GM12878 (cell line): ENCODE measurements around the gene HDAC3. TPM values are rescaled to one million over a fixed set of nuclear protein-coding genes. Genes with fewer than 3 reads are reported as not detected.

ENCODE experiments used
- ATAC-seq: fragments of 200-7000 bp; cut with Tn5 transposase; 3 replicates; pipeline ENCODE4 v1.9.1; 2020; ENCODE audit warnings: mild to moderate bottlenecking, moderate library complexity
- BruUV-seq: library from RNA; stranded (reverse); fragments of 400-500 nt; replicated peaks from 2 replicates; lab custom pipeline; 2021; lab: Mats Ljungman, UMichigan
- CTCF ChIA-PET: fragments of 300-600 bp; sonication (Branson Sonifier 250); formaldehyde crosslinking; extraction: SDS; loops from one replicate; lab custom pipeline; 2021; ENCODE audit warnings: inconsistent platforms; lab: Yijun Ruan, JAX
- POLR2A ChIA-PET: fragments of 350-600 bp; formaldehyde crosslinking; extraction: SDS; loops from one replicate; lab custom pipeline; 2021; ENCODE audit warnings: inconsistent platforms; lab: Charles Lee
- RAD21 ChIA-PET: fragments of 300-600 bp; sonication (Branson Sonifier 250); formaldehyde crosslinking; loops from one replicate; lab custom pipeline; 2023; ENCODE audit warnings: antibody characterized with exemption; ENCODE audit not compliant: unreplicated experiment; lab: Charles Lee
- SMC1A ChIA-PET: fragments of 300-600 bp; sonication (Branson Sonifier 250); formaldehyde crosslinking; loops from one replicate; lab custom pipeline; 2023; ENCODE audit not compliant: unreplicated experiment, uncharacterized antibody; lab: Charles Lee
- DNase-seq: peaks from one replicate; pipeline ENCODE4 v3.0.0-alpha.2; 2011; ENCODE audit warnings: low read depth, low spot score
- FAIRE-seq: peaks from 3 replicates; lab custom pipeline; 2011; peaks lifted over from hg19 to GRCh38; lab: Jason Lieb, UNC
- H2AFZ ChIP-seq: 2 replicates; pipeline ENCODE4 v1.6.0; 2011; ENCODE audit warnings: low read depth, low read length, control low read depth; ENCODE audit not compliant: control insufficient read depth
- H3K27ac ChIP-seq: 2 replicates; pipeline ENCODE4 v1.5.1; 2011; ENCODE audit warnings: control low read depth; ENCODE audit not compliant: control insufficient read depth, insufficient read depth
- H3K27me3 ChIP-seq, 2 experiments: replicated peaks in 1 of 2; 2 replicates each; pipeline versions ENCODE4 v1.6.0 to v1.6.1; 2011; ENCODE audit warnings: low read length in 1 of 2; ENCODE audit not compliant: control insufficient read depth in 2 of 2, insufficient read depth in 2 of 2
- H3K36me3 ChIP-seq, 2 experiments: 2 replicates each; pipeline ENCODE4 v1.5.1; 2011; ENCODE audit warnings: low read length in 1 of 2; ENCODE audit not compliant: control insufficient read depth in 2 of 2, insufficient read depth in 2 of 2
- H3K4me1 ChIP-seq: 2 replicates; pipeline ENCODE4 v1.6.1; 2011; ENCODE audit warnings: mild to moderate bottlenecking, low read length, moderate library complexity, mixed read lengths; ENCODE audit not compliant: control insufficient read depth, insufficient read depth
- H3K4me2 ChIP-seq: 2 replicates; pipeline ENCODE4 v1.6.0; 2011; ENCODE audit warnings: control low read depth; ENCODE audit not compliant: control insufficient read depth, insufficient read depth
- H3K4me3 ChIP-seq: fragments of 200-600 bp; sonication (generic); 2 replicates; pipeline ENCODE4 v1.5.1; 2016
- H3K79me2 ChIP-seq: 2 replicates; pipeline ENCODE4 v1.6.0; 2011; ENCODE audit warnings: low read length; ENCODE audit not compliant: control insufficient read depth, insufficient read depth
- H3K9ac ChIP-seq: 2 replicates; pipeline ENCODE4 v1.8.0; 2011; ENCODE audit warnings: low read length, control low read depth, mixed read lengths; ENCODE audit not compliant: control insufficient read depth, insufficient read depth
- H3K9me3 ChIP-seq: replicated peaks from 3 replicates; pipeline ENCODE4 v1.5.1; 2011; ENCODE audit warnings: mild to moderate bottlenecking, low read length; ENCODE audit not compliant: control insufficient read depth, insufficient read depth
- H4K20me1 ChIP-seq: 2 replicates; pipeline ENCODE4 v1.6.0; 2011; ENCODE audit not compliant: control insufficient read depth, insufficient read depth
- NFYB ChIP-seq: IDR thresholded peaks from 2 replicates; pipeline ENCODE4 v1.6.1; 2011; ENCODE audit warnings: low read depth, mild to moderate bottlenecking, low read length, improper control_type of control experiment, moderate library complexity; ENCODE audit not compliant: insufficient read depth
- SMARCA5 ChIP-seq: fragments of 450-650 bp; IDR thresholded peaks from 2 replicates; pipeline ENCODE4 v1.6.1; 2017; ENCODE audit warnings: mild to moderate bottlenecking
- TCF7 ChIP-seq: IDR thresholded peaks from 2 replicates; pipeline ENCODE4 v1.6.1; 2014; ENCODE audit warnings: antibody characterized with exemption, borderline replicate concordance
- WGBS: methylation state at CpG from one replicate; pipeline ENCODE4 v1.1.6; 2016; ENCODE audit warnings: low lambda C conversion rate; ENCODE audit not compliant: insufficient replicate concordance, insufficient coverage; ENCODE audit errors: missing lambda C conversion rate; 5-methylcytosine and 5-hydroxymethylcytosine counted together
- in situ Hi-C: fragments of 300-500 bp; cut with MboI; formaldehyde crosslinking; loops from 9 replicates; pipeline ENCODE4 v1.14.3; 2018; ENCODE audit warnings: mixed read lengths
- intact Hi-C: fragments of 100-400 bp; cut with micrococcal nuclease; formaldehyde crosslinking; loops from one replicate; pipeline ENCODE4 v1.14.2; 2022; ENCODE audit not compliant: unreplicated experiment
- polyA plus RNA-seq, 11 experiments: library from polyadenylated mRNA; depleted of rRNA in 4 of 11; unstranded in 6 of 11; stranded (reverse) in 5 of 11; fragments of >200 nt; fragmentation: Nextera tagmentation in 4 of 11; fragmentation: Illumina TruSeq in 1 of 11; extraction: Ambion mirVana in 4 of 11; extraction: Trizol in 1 of 11; gene quantifications; 1 replicate in 1 of 11; 2 replicates in 10 of 11; pipeline versions ENCODE4 v1.2.1 to v1.2.3, GENCODE V29; 2011 to 2016; ENCODE audit warnings: inconsistent platforms in 2 of 11, missing spikeins in 2 of 11, low read depth in 1 of 11
- total RNA-seq, 4 experiments: library from RNA; depleted of rRNA in 3 of 4; stranded (reverse); fragments of >200 nt in 3 of 4; fragmentation: Illumina TruSeq in 1 of 4; extraction: Trizol in 1 of 4; gene quantifications; 2 replicates each; pipeline versions ENCODE4 v1.2.1 to v1.2.3, GENCODE V29; 2013 to 2021
- TF ChIP-seq, protein P1 (sequence below): fragments of 150-350 bp; IDR thresholded peaks from 2 replicates; pipeline ENCODE4 v1.6.1; 2016; ENCODE audit warnings: low read depth, low read length
- TF ChIP-seq, protein P2 (sequence below): IDR thresholded peaks from 2 replicates; pipeline ENCODE4 v1.6.1; 2012; ENCODE audit warnings: low read depth, low read length, improper control_type of control experiment
- TF ChIP-seq, protein P3 (sequence below): IDR thresholded peaks from 2 replicates; pipeline ENCODE4 v1.6.1; 2012; ENCODE audit warnings: low read length, inconsistent platforms

HDAC3 gene
- total and polyA plus RNA-seq, 10 of the 15 experiments (the other 5 are each of a cell fraction or from before 2014, with no cell fraction given), result 62.2 to 140 (median 112) TPM

DNA sequence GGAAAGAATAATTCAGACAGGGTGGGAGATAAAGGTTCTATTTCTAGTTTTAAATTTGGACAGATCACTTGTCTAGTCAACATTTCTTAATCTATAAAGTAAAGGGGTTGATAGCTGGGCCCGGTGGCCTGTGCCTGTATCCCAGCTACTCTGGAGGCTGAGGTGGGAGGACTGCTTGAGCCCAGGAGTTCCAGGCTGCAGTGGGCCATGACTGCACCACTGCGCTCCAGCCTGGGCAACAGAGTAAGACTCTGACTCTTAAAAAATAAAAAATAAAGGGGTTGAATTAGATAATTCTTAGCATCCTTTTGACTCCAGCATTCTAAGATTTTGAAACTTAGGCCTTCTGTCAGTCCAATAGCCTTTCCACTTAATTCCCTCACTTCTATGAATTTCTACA lies 28.6 kb downstream of the HDAC3 start:
- Histone ChIP-seq H4K20me1 (no peaks in the 10 kb centered on the region), H3K27me3 (no peaks in the 10 kb centered on the region), H3K9me3 (no peaks in the 10 kb centered on the region), H2AFZ (no peak overlapping the region), H3K4me3 (no peak overlapping the region), H3K4me1 (peaks cover 26% of the 10 kb centered on the region), H3K4me2 (peak overlapping the region; percentile 27; the same call in 1 of the 2 replicates), H3K79me2 (peaks cover 87% of the 10 kb centered on the region), H3K27ac (peak overlapping the region; percentile 62; the same call in 1 of the 2 replicates), H3K36me3 (no peaks in the 10 kb centered on the region; a peak in 2 of 4 replicates), H3K9ac (no peak overlapping the region)
- DNase-seq (no peak), ATAC-seq (no peak), FAIRE-seq (no peak)
- in situ Hi-C loops, result loop anchor here (25.0 kb wide), 2 partner anchors 1196 to 1571 kb away; partner anchors contain the start of genes ANKHD1 and NRG2
- ChIA-PET RAD21 (interaction anchor here (1.1 to 5.7 kb wide), 5 partner anchors 10 to 361 kb away, joined by 3 to 89 read pairs (median 4); partner anchors contain the start of genes DIAPH1, HDAC3, RELL2 and RNF14), POLR2A (interaction anchor here (1.6 to 4.1 kb wide), 5 partner anchors 9 to 29 kb away, joined by 15 to 31 read pairs (median 18); partner anchors contain the start of genes HDAC3 and RELL2), CTCF (interaction anchor here (0.8 to 10.9 kb wide), 5 partner anchors 8 to 44 kb away, joined by 3 to 172 read pairs (median 21); partner anchors contain the start of gene DIAPH1), SMC1A (interaction anchor here (1.4 to 8.6 kb wide), 5 partner anchors 8 to 25 kb away, joined by 4 to 199 read pairs (median 16); partner anchors contain the start of gene DIAPH1)
- WGBS, result 45% methylated on average over 2 of the region's 2 CpGs
- no peak for TF ChIP-seq TCF7
- intact Hi-C loops, result no loop called here
- no TSS peak for BruUV-seq

DNA sequence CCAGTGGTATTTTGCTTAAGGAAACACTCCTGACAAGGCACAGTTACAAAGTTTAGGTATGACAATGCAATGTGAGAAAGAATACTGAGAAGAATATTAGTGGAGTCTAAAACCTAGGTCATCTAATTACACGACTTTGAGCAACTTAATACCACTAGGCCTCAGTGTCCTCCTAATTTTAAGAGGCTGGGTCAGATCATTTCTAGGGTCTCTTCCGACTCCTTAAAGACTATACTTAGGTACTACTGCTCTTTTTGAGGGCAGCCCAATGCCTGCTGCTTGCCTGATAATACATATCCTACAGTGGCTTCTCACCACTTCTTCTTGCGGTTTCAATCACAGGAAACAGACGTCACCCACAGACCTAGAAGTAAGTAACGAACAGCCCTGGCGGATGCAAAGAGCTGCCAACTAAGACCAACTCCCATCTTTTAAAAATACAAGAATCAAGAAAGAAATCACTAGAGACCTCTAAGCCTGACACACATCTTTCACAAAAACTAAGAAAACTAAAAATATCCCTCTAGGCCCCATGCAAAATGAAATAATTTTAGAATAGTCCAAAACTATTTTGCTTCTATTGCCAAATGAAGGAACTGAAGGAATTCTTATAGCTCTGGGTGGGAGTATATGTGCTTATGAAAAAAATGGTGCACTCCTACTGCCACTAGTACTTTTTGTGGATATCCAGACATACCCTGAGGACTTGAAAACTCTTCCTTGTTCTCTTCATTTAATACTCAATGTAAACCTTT lies 30.9 kb downstream of the HDAC3 start:
- peak overlapping the region; percentile 68 for H3K4me2 ChIP-seq
- RAD21 ChIA-PET, result interaction anchor here (0.7 to 5.7 kb wide), 7 partner anchors 8 to 29 kb away, joined by 3 to 89 read pairs (median 9); partner anchors contain the start of gene DIAPH1
- H3K9me3 ChIP-seq, result no peaks in the 10 kb centered on the region
- WGBS, result under 1% methylated on average over 6 of the region's 6 CpGs
- intact Hi-C loops, result loop anchor here (1.0 kb wide), 2 partner anchors 13 to 14 kb away; no protein-coding TSS in a partner anchor
- H3K27me3 ChIP-seq, result no peaks in the 10 kb centered on the region
- H3K9ac ChIP-seq, result peak overlapping the region; percentile 40
- peak overlapping the region; percentile 77 for H3K27ac ChIP-seq
- no peak overlapping the region; the same call in 1 of the 2 replicates for H2AFZ ChIP-seq
- CTCF ChIA-PET, result interaction anchor here (0.8 to 10.9 kb wide), 7 partner anchors 8 to 185 kb away, joined by 3 to 172 read pairs (median 3); partner anchors contain the start of genes DIAPH1, HDAC3, PCDHGA11 and RELL2
- peaks cover 34% of the 10 kb centered on the region for H3K4me1 ChIP-seq
- FAIRE-seq (no peak), ATAC-seq (peak; percentile 94), DNase-seq (peak; percentile 87)
- in situ Hi-C loops, result loop anchor here (25.0 kb wide), 2 partner anchors 1193 to 1568 kb away; partner anchors contain the start of genes ANKHD1 and NRG2
- H4K20me1 ChIP-seq, result no peaks in the 10 kb centered on the region
- no TSS peak for BruUV-seq
- SMC1A ChIA-PET, result interaction anchor here (0.7 to 8.6 kb wide), 7 partner anchors 8 to 37 kb away, joined by 3 to 199 read pairs (median 5); partner anchors contain the start of genes DIAPH1, HDAC3 and RELL2
- H3K36me3 ChIP-seq, result no peaks in the 10 kb centered on the region; a peak in 1 of 4 replicates
- H3K79me2 ChIP-seq, result peaks cover 84% of the 10 kb centered on the region
- POLR2A ChIA-PET, result interaction anchor here (0.7 to 2.6 kb wide), 6 partner anchors 9 to 83 kb away, joined by 3 to 11 read pairs (median 7); partner anchors contain the start of genes DIAPH1, HDAC3 and RELL2
- peak overlapping the region; percentile 23 for H3K4me3 ChIP-seq
- TF ChIP-seq, protein P1, sequence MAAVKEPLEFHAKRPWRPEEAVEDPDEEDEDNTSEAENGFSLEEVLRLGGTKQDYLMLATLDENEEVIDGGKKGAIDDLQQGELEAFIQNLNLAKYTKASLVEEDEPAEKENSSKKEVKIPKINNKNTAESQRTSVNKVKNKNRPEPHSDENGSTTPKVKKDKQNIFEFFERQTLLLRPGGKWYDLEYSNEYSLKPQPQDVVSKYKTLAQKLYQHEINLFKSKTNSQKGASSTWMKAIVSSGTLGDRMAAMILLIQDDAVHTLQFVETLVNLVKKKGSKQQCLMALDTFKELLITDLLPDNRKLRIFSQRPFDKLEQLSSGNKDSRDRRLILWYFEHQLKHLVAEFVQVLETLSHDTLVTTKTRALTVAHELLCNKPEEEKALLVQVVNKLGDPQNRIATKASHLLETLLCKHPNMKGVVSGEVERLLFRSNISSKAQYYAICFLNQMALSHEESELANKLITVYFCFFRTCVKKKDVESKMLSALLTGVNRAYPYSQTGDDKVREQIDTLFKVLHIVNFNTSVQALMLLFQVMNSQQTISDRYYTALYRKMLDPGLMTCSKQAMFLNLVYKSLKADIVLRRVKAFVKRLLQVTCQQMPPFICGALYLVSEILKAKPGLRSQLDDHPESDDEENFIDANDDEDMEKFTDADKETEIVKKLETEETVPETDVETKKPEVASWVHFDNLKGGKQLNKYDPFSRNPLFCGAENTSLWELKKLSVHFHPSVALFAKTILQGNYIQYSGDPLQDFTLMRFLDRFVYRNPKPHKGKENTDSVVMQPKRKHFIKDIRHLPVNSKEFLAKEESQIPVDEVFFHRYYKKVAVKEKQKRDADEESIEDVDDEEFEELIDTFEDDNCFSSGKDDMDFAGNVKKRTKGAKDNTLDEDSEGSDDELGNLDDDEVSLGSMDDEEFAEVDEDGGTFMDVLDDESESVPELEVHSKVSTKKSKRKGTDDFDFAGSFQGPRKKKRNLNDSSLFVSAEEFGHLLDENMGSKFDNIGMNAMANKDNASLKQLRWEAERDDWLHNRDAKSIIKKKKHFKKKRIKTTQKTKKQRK, result no peak
- TF ChIP-seq SMARCA5, result peak; percentile 66; the same call in 1 of the 2 replicates
- TF ChIP-seq, protein P2, sequence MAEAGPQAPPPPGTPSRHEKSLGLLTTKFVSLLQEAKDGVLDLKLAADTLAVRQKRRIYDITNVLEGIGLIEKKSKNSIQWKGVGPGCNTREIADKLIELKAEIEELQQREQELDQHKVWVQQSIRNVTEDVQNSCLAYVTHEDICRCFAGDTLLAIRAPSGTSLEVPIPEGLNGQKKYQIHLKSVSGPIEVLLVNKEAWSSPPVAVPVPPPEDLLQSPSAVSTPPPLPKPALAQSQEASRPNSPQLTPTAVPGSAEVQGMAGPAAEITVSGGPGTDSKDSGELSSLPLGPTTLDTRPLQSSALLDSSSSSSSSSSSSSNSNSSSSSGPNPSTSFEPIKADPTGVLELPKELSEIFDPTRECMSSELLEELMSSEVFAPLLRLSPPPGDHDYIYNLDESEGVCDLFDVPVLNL, result no peak
- peak; percentile 43; the same call in 1 of the 2 replicates for TF ChIP-seq NFYB
- TF ChIP-seq, protein P3, sequence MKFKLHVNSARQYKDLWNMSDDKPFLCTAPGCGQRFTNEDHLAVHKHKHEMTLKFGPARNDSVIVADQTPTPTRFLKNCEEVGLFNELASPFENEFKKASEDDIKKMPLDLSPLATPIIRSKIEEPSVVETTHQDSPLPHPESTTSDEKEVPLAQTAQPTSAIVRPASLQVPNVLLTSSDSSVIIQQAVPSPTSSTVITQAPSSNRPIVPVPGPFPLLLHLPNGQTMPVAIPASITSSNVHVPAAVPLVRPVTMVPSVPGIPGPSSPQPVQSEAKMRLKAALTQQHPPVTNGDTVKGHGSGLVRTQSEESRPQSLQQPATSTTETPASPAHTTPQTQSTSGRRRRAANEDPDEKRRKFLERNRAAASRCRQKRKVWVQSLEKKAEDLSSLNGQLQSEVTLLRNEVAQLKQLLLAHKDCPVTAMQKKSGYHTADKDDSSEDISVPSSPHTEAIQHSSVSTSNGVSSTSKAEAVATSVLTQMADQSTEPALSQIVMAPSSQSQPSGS, result peak; percentile 90
